GM12878 (cell line): ENCODE data around the gene NPBWR2. TPM values are rescaled to one million over a fixed set of nuclear protein-coding genes. Genes with fewer than 3 reads are reported as not detected.

Experiments used
- CBFB ChIP-seq: IDR thresholded peaks from 2 replicates; pipeline ENCODE4 v1.6.1; 2016; ENCODE audit warnings: antibody characterized with exemption, low read depth
- CEBPB ChIP-seq, 2 experiments: fragments of 150-350 bp in 1 of 2; IDR thresholded peaks; 2 replicates each; pipeline ENCODE4 v1.6.1; 2012 to 2014; ENCODE audit warnings: low read depth in 2 of 2, low read length in 2 of 2, borderline replicate concordance in 1 of 2, inconsistent platforms in 1 of 2
- CTCF ChIP-seq, 3 experiments: IDR thresholded peaks in 2 of 3; conservative IDR thresholded peaks in 1 of 3; 2 replicates each; pipeline ENCODE4 v1.5.1; 2011; ENCODE audit warnings: low read depth in 3 of 3, low read length in 3 of 3, mild to moderate bottlenecking in 3 of 3, control low read depth in 2 of 3, moderate library complexity in 2 of 3, inconsistent platforms in 1 of 3, mixed read lengths in 1 of 3; ENCODE audit not compliant: control insufficient read depth in 2 of 3, insufficient read depth in 1 of 3; ENCODE audit errors: extremely low read depth in 1 of 3
- DPF2 ChIP-seq: fragments of 450-650 bp; IDR thresholded peaks from 2 replicates; pipeline ENCODE4 v1.6.1; 2017; ENCODE audit warnings: mild to moderate bottlenecking
- ESRRA ChIP-seq: IDR thresholded peaks from 2 replicates; pipeline ENCODE4 v1.6.1; 2012; ENCODE audit warnings: mild to moderate bottlenecking, low read length, improper control_type of control experiment
- GABPA ChIP-seq: IDR thresholded peaks from 2 replicates; pipeline ENCODE4 v1.6.1; 2014; ENCODE audit warnings: antibody characterized with exemption, low read depth, mild to moderate bottlenecking, inconsistent platforms
- GATAD2B ChIP-seq: fragments of 450-650 bp; conservative IDR thresholded peaks from 2 replicates; pipeline ENCODE4 v1.6.1; 2017; ENCODE audit warnings: low read depth, mild to moderate bottlenecking, moderate library complexity
- JUND ChIP-seq: IDR thresholded peaks from 2 replicates; pipeline ENCODE4 v1.6.1; 2012; ENCODE audit warnings: low read depth, mild to moderate bottlenecking, low read length, improper control_type of control experiment, moderate library complexity
- KDM1A ChIP-seq: fragments of 200-600 bp; sonication (generic); IDR thresholded peaks from 2 replicates; pipeline ENCODE4 v1.6.1; 2016; ENCODE audit warnings: borderline replicate concordance
- MEF2A ChIP-seq: IDR thresholded peaks from 2 replicates; pipeline ENCODE4 v1.6.1; 2011; ENCODE audit warnings: low read depth, mild to moderate bottlenecking, low read length, moderate library complexity; ENCODE audit not compliant: insufficient read depth
- MEF2B ChIP-seq: fragments of 450-650 bp; IDR thresholded peaks from 2 replicates; pipeline ENCODE4 v1.6.1; 2018; ENCODE audit warnings: mild to moderate bottlenecking, moderate library complexity; ENCODE audit not compliant: partially characterized antibody, poor library complexity, severe bottlenecking
- NRF1 ChIP-seq: conservative IDR thresholded peaks from 2 replicates; pipeline ENCODE4 v1.6.1; 2011; ENCODE audit warnings: mild to moderate bottlenecking, low read depth, low read length, improper control_type of control experiment
- PAX8 ChIP-seq: fragments of 450-650 bp; IDR thresholded peaks from 2 replicates; pipeline ENCODE4 v1.6.1; 2017; ENCODE audit warnings: mild to moderate bottlenecking, moderate library complexity
- PML ChIP-seq: IDR thresholded peaks from 2 replicates; pipeline ENCODE4 v1.6.1; 2012; ENCODE audit warnings: low read length, inconsistent platforms
- POLR2AphosphoS5 ChIP-seq: IDR thresholded peaks from 2 replicates; pipeline ENCODE4 v1.6.1; 2011; ENCODE audit warnings: mild to moderate bottlenecking, low read length, inconsistent platforms
- SUZ12 ChIP-seq: fragments of 200-600 bp; sonication (generic); IDR thresholded peaks from one replicate; pipeline ENCODE4 v1.6.1; 2018; ENCODE audit warnings: antibody characterized with exemption, mild to moderate bottlenecking; ENCODE audit not compliant: unreplicated experiment
- USF2 ChIP-seq: IDR thresholded peaks from 2 replicates; pipeline ENCODE4 v1.6.1; 2011; ENCODE audit warnings: low read depth, low read length, improper control_type of control experiment, borderline replicate concordance
- WRNIP1 ChIP-seq: IDR thresholded peaks from 2 replicates; pipeline ENCODE4 v1.6.1; 2011; ENCODE audit warnings: low read depth, low read length, improper control_type of control experiment, borderline replicate concordance
- ZBED1 ChIP-seq: IDR thresholded peaks from 2 replicates; pipeline ENCODE4 v1.6.1; 2016; ENCODE audit warnings: borderline replicate concordance
- polyA plus RNA-seq, 11 experiments: library from polyadenylated mRNA; depleted of rRNA in 4 of 11; unstranded in 6 of 11; stranded (reverse) in 5 of 11; fragments of >200 nt; fragmentation: Nextera tagmentation in 4 of 11; fragmentation: Illumina TruSeq in 1 of 11; extraction: Ambion mirVana in 4 of 11; extraction: Trizol in 1 of 11; gene quantifications; 1 replicate in 1 of 11; 2 replicates in 10 of 11; pipeline versions ENCODE4 v1.2.1 to v1.2.3, GENCODE V29; 2011 to 2016; ENCODE audit warnings: inconsistent platforms in 2 of 11, missing spikeins in 2 of 11, low read depth in 1 of 11
- total RNA-seq, 4 experiments: library from RNA; depleted of rRNA in 3 of 4; stranded (reverse); fragments of >200 nt in 3 of 4; fragmentation: Illumina TruSeq in 1 of 4; extraction: Trizol in 1 of 4; gene quantifications; 2 replicates each; pipeline versions ENCODE4 v1.2.1 to v1.2.3, GENCODE V29; 2013 to 2021
- TF ChIP-seq, protein P1 (sequence below): IDR thresholded peaks from 2 replicates; pipeline ENCODE4 v1.6.1; 2012; ENCODE audit warnings: improper control_type of control experiment, low read depth, low read length; ENCODE audit not compliant: insufficient replicate concordance

NPBWR2 gene
- total and polyA plus RNA-seq, 10 of the 15 experiments (the other 5 are each of a cell fraction or from before 2014, with no cell fraction given), result not detected

DNA sequence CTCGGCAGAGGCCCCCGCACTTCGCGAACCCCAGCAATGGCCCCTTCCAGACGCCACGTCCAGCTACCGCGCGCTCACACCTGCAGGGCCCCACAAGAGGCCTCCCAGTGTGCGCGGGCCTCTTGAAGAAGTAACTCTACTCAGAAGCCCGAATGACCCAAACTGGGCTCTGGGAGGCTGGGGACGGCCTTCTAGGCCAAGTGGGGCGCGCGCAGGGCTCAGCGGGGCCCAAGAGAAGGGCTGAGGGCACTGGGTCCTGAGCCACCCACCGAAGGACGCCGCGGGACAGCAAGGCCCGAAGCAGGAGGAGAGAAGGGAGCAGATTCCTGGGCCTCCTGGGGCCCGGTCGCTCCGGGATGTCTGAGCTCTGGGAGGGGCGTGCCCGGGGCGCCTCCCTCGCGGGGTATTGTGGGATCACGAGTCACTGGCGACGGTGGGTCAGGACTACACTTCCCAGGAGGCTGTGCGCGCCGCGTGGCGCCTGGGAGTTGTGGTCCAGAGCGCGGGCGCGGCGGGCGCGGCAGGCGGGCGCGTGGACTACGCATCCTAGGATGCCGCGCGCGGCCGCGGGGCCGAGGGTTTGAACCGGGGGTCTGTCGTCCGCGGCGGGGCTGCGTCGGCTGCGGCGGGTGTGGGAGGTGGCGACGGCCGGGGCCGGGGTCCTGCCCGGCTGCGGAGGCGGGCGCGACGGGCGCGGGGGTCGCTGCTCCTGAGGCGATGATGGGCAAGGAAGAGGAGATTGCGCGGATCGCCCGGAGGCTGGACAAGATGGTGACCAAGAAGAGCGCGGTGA is 44.6 kb downstream of the NPBWR2 start, which contains the start of gene TCEA2 (continued):
- TF ChIP-seq DPF2 (0 out of 2 replicates have a peak, but pooled peaks have one; percentile 40), ESRRA (no peak; the same call in 1 of the 2 replicates), SUZ12 (no peak), NRF1 (no peak), MEF2B (no peak), CBFB (no peak), JUND (no peak), PML (no peak), USF2 (no peak), PAX8 (no peak), KDM1A (no peak), WRNIP1 (no peak), MEF2A (no peak), GATAD2B (peak; percentile 68; the same call in 1 of the 2 replicates), CTCF (IDR thresholded peaks at IDR 0.05 in 2 of 3, conservative IDR thresholded peaks at IDR 0.05 in 1 of 3; ENCODE audit: control insufficient read depth in 2 of 3, extremely low read depth in 1 of 3, insufficient read depth in 1 of 3, low read depth in 3 of 3, low read length in 3 of 3) (no peak), GABPA (no peak), POLR2AphosphoS5 (peak; percentile 44; the same call in 1 of the 2 replicates), CEBPB (IDR thresholded peaks at IDR 0.05; ENCODE audit: borderline replicate concordance in 1 of 2, low read depth in 2 of 2, low read length in 2 of 2) (no peak), ZBED1 (no peak)
- TF ChIP-seq, protein P1, sequence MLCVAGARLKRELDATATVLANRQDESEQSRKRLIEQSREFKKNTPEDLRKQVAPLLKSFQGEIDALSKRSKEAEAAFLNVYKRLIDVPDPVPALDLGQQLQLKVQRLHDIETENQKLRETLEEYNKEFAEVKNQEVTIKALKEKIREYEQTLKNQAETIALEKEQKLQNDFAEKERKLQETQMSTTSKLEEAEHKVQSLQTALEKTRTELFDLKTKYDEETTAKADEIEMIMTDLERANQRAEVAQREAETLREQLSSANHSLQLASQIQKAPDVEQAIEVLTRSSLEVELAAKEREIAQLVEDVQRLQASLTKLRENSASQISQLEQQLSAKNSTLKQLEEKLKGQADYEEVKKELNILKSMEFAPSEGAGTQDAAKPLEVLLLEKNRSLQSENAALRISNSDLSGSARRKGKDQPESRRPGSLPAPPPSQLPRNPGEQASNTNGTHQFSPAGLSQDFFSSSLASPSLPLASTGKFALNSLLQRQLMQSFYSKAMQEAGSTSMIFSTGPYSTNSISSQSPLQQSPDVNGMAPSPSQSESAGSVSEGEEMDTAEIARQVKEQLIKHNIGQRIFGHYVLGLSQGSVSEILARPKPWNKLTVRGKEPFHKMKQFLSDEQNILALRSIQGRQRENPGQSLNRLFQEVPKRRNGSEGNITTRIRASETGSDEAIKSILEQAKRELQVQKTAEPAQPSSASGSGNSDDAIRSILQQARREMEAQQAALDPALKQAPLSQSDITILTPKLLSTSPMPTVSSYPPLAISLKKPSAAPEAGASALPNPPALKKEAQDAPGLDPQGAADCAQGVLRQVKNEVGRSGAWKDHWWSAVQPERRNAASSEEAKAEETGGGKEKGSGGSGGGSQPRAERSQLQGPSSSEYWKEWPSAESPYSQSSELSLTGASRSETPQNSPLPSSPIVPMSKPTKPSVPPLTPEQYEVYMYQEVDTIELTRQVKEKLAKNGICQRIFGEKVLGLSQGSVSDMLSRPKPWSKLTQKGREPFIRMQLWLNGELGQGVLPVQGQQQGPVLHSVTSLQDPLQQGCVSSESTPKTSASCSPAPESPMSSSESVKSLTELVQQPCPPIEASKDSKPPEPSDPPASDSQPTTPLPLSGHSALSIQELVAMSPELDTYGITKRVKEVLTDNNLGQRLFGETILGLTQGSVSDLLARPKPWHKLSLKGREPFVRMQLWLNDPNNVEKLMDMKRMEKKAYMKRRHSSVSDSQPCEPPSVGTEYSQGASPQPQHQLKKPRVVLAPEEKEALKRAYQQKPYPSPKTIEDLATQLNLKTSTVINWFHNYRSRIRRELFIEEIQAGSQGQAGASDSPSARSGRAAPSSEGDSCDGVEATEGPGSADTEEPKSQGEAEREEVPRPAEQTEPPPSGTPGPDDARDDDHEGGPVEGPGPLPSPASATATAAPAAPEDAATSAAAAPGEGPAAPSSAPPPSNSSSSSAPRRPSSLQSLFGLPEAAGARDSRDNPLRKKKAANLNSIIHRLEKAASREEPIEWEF, result no peak
